GM12878 (cell line): Measurements from ENCODE around the gene GNG13. TPM values are rescaled to one million over a fixed set of nuclear protein-coding genes. Genes with fewer than 3 reads are reported as not detected.

Experiments
- ATAC-seq: fragments of 200-7000 bp; cut with Tn5 transposase; 3 replicates; pipeline ENCODE4 v1.9.1; 2020; ENCODE audit warnings: mild to moderate bottlenecking, moderate library complexity
- BruUV-seq: library from RNA; stranded (reverse); fragments of 400-500 nt; replicated peaks from 2 replicates; lab custom pipeline; 2021; lab: Mats Ljungman, UMichigan
- CTCF ChIA-PET: fragments of 300-600 bp; sonication (Branson Sonifier 250); formaldehyde crosslinking; extraction: SDS; loops from one replicate; lab custom pipeline; 2021; ENCODE audit warnings: inconsistent platforms; lab: Yijun Ruan, JAX
- POLR2A ChIA-PET: fragments of 350-600 bp; formaldehyde crosslinking; extraction: SDS; loops from one replicate; lab custom pipeline; 2021; ENCODE audit warnings: inconsistent platforms; lab: Charles Lee
- RAD21 ChIA-PET: fragments of 300-600 bp; sonication (Branson Sonifier 250); formaldehyde crosslinking; loops from one replicate; lab custom pipeline; 2023; ENCODE audit warnings: antibody characterized with exemption; ENCODE audit not compliant: unreplicated experiment; lab: Charles Lee
- SMC1A ChIA-PET: fragments of 300-600 bp; sonication (Branson Sonifier 250); formaldehyde crosslinking; loops from one replicate; lab custom pipeline; 2023; ENCODE audit not compliant: unreplicated experiment, uncharacterized antibody; lab: Charles Lee
- DNase-seq: peaks from one replicate; pipeline ENCODE4 v3.0.0-alpha.2; 2011; ENCODE audit warnings: low read depth, low spot score
- FAIRE-seq: peaks from 3 replicates; lab custom pipeline; 2011; peaks lifted over from hg19 to GRCh38; lab: Jason Lieb, UNC
- H2AFZ ChIP-seq: 2 replicates; pipeline ENCODE4 v1.6.0; 2011; ENCODE audit warnings: low read depth, low read length, control low read depth; ENCODE audit not compliant: control insufficient read depth
- H3K27ac ChIP-seq: 2 replicates; pipeline ENCODE4 v1.5.1; 2011; ENCODE audit warnings: control low read depth; ENCODE audit not compliant: control insufficient read depth, insufficient read depth
- H3K27me3 ChIP-seq, 2 experiments: replicated peaks in 1 of 2; 2 replicates each; pipeline versions ENCODE4 v1.6.0 to v1.6.1; 2011; ENCODE audit warnings: low read length in 1 of 2; ENCODE audit not compliant: control insufficient read depth in 2 of 2, insufficient read depth in 2 of 2
- H3K36me3 ChIP-seq, 2 experiments: 2 replicates each; pipeline ENCODE4 v1.5.1; 2011; ENCODE audit warnings: low read length in 1 of 2; ENCODE audit not compliant: control insufficient read depth in 2 of 2, insufficient read depth in 2 of 2
- H3K4me1 ChIP-seq: 2 replicates; pipeline ENCODE4 v1.6.1; 2011; ENCODE audit warnings: mild to moderate bottlenecking, low read length, moderate library complexity, mixed read lengths; ENCODE audit not compliant: control insufficient read depth, insufficient read depth
- H3K4me2 ChIP-seq: 2 replicates; pipeline ENCODE4 v1.6.0; 2011; ENCODE audit warnings: control low read depth; ENCODE audit not compliant: control insufficient read depth, insufficient read depth
- H3K4me3 ChIP-seq: fragments of 200-600 bp; sonication (generic); 2 replicates; pipeline ENCODE4 v1.5.1; 2016
- H3K79me2 ChIP-seq: 2 replicates; pipeline ENCODE4 v1.6.0; 2011; ENCODE audit warnings: low read length; ENCODE audit not compliant: control insufficient read depth, insufficient read depth
- H3K9ac ChIP-seq: 2 replicates; pipeline ENCODE4 v1.8.0; 2011; ENCODE audit warnings: low read length, control low read depth, mixed read lengths; ENCODE audit not compliant: control insufficient read depth, insufficient read depth
- H3K9me3 ChIP-seq: replicated peaks from 3 replicates; pipeline ENCODE4 v1.5.1; 2011; ENCODE audit warnings: mild to moderate bottlenecking, low read length; ENCODE audit not compliant: control insufficient read depth, insufficient read depth
- H4K20me1 ChIP-seq: 2 replicates; pipeline ENCODE4 v1.6.0; 2011; ENCODE audit not compliant: control insufficient read depth, insufficient read depth
- ASH2L ChIP-seq: fragments of 300-600, 200-600 bp; sonication (generic); IDR thresholded peaks from 2 replicates; pipeline ENCODE4 v1.6.1; 2017; ENCODE audit warnings: low read depth, mild to moderate bottlenecking, borderline replicate concordance
- CEBPB ChIP-seq, 2 experiments: fragments of 150-350 bp in 1 of 2; IDR thresholded peaks; 2 replicates each; pipeline ENCODE4 v1.6.1; 2012 to 2014; ENCODE audit warnings: low read depth in 2 of 2, low read length in 2 of 2, borderline replicate concordance in 1 of 2, inconsistent platforms in 1 of 2
- CREB1 ChIP-seq: IDR thresholded peaks from 2 replicates; pipeline ENCODE4 v1.6.1; 2012; ENCODE audit warnings: low read depth, mild to moderate bottlenecking, inconsistent platforms
- E2F4 ChIP-seq: IDR thresholded peaks from 2 replicates; pipeline ENCODE4 v1.6.1; 2012; ENCODE audit warnings: low read depth, low read length, improper control_type of control experiment
- EGR1 ChIP-seq, 2 experiments: IDR thresholded peaks; 1 replicate in 1 of 2; 2 replicates in 1 of 2; pipeline ENCODE4 v1.6.1; 2011 to 2012; ENCODE audit warnings: low read depth in 2 of 2, low read length in 2 of 2, borderline replicate concordance in 1 of 2, mild to moderate bottlenecking in 1 of 2, moderate library complexity in 1 of 2
- ESRRA ChIP-seq: IDR thresholded peaks from 2 replicates; pipeline ENCODE4 v1.6.1; 2012; ENCODE audit warnings: mild to moderate bottlenecking, low read length, improper control_type of control experiment
- HSF1 ChIP-seq: fragments of 150-350 bp; IDR thresholded peaks from 2 replicates; pipeline ENCODE4 v1.6.1; 2014; ENCODE audit warnings: mild to moderate bottlenecking, low read depth, low read length
- NR2C1 ChIP-seq: fragments of 450-650 bp; IDR thresholded peaks from 2 replicates; pipeline ENCODE4 v1.6.1; 2017; ENCODE audit warnings: antibody characterized with exemption, mild to moderate bottlenecking, moderate library complexity
- NR2F1 ChIP-seq: fragments of 450-650 bp; conservative IDR thresholded peaks from 2 replicates; pipeline ENCODE4 v1.6.1; 2017; ENCODE audit warnings: mild to moderate bottlenecking
- POLR2AphosphoS5 ChIP-seq: IDR thresholded peaks from 2 replicates; pipeline ENCODE4 v1.6.1; 2011; ENCODE audit warnings: mild to moderate bottlenecking, low read length, inconsistent platforms
- RCOR1 ChIP-seq: conservative IDR thresholded peaks from 2 replicates; pipeline ENCODE4 v1.6.1; 2012; ENCODE audit warnings: low read depth, low read length, improper control_type of control experiment
- REST ChIP-seq: IDR thresholded peaks from 2 replicates; pipeline ENCODE4 v1.6.1; 2012; ENCODE audit warnings: mild to moderate bottlenecking, low read depth, low read length
- ZBTB33 ChIP-seq: fragments of 450-650 bp; IDR thresholded peaks from 2 replicates; pipeline ENCODE4 v1.6.1; 2017; ENCODE audit warnings: mild to moderate bottlenecking
- WGBS: methylation state at CpG from one replicate; pipeline ENCODE4 v1.1.6; 2016; ENCODE audit warnings: low lambda C conversion rate; ENCODE audit not compliant: insufficient replicate concordance, insufficient coverage; ENCODE audit errors: missing lambda C conversion rate; 5-methylcytosine and 5-hydroxymethylcytosine counted together
- in situ Hi-C: fragments of 300-500 bp; cut with MboI; formaldehyde crosslinking; loops from 9 replicates; pipeline ENCODE4 v1.14.3; 2018; ENCODE audit warnings: mixed read lengths
- intact Hi-C: fragments of 100-400 bp; cut with micrococcal nuclease; formaldehyde crosslinking; loops from one replicate; pipeline ENCODE4 v1.14.2; 2022; ENCODE audit not compliant: unreplicated experiment
- polyA plus RNA-seq, 11 experiments: library from polyadenylated mRNA; depleted of rRNA in 4 of 11; unstranded in 6 of 11; stranded (reverse) in 5 of 11; fragments of >200 nt; fragmentation: Nextera tagmentation in 4 of 11; fragmentation: Illumina TruSeq in 1 of 11; extraction: Ambion mirVana in 4 of 11; extraction: Trizol in 1 of 11; gene quantifications; 1 replicate in 1 of 11; 2 replicates in 10 of 11; pipeline versions ENCODE4 v1.2.1 to v1.2.3, GENCODE V29; 2011 to 2016; ENCODE audit warnings: inconsistent platforms in 2 of 11, missing spikeins in 2 of 11, low read depth in 1 of 11
- total RNA-seq, 4 experiments: library from RNA; depleted of rRNA in 3 of 4; stranded (reverse); fragments of >200 nt in 3 of 4; fragmentation: Illumina TruSeq in 1 of 4; extraction: Trizol in 1 of 4; gene quantifications; 2 replicates each; pipeline versions ENCODE4 v1.2.1 to v1.2.3, GENCODE V29; 2013 to 2021

GNG13 gene
- total and polyA plus RNA-seq, 10 of the 15 experiments (the other 5 are each of a cell fraction or from before 2014, with no cell fraction given) = not detected

- ATAC-seq (no peak), DNase-seq (no peak), FAIRE-seq (no peak)
- Histone ChIP-seq H3K9me3 (no peaks in the 10 kb centered on the region), H3K79me2 (no peaks in the 10 kb centered on the region), H3K9ac (no peak overlapping the region), H2AFZ (no peak overlapping the region), H4K20me1 (no peaks in the 10 kb centered on the region), H3K4me1 (no peaks in the 10 kb centered on the region), H3K4me2 (no peak overlapping the region), H3K4me3 (no peak overlapping the region), H3K27me3 (peaks cover 0 to 2% of the 10 kb centered on the region in 2 experiments; a peak in 3 of 4 replicates), H3K27ac (no peak overlapping the region), H3K36me3 (peaks cover 0 to 6% of the 10 kb centered on the region in 2 experiments; a peak in 2 of 4 replicates)
- no TSS peak for BruUV-seq
- in situ Hi-C loops (no loop called here), intact Hi-C loops (no loop called here)
- 97% methylated on average over 35 of the region's 38 CpGs for WGBS
- ChIA-PET RAD21 (no interaction called here), POLR2A (no interaction called here), CTCF (no interaction called here), SMC1A (no interaction called here)
- no peak for TF ChIP-seq NR2F1
- TF ChIP-seq CREB1 = no peak
- TF ChIP-seq POLR2AphosphoS5 = no peak
- TF ChIP-seq HSF1 = no peak
- no peak for TF ChIP-seq NR2C1
- TF ChIP-seq CEBPB (IDR thresholded peaks at IDR 0.05; ENCODE audit: borderline replicate concordance in 1 of 2, low read depth in 2 of 2, low read length in 2 of 2) = no peak
- no peak for TF ChIP-seq ASH2L
- TF ChIP-seq RCOR1 = no peak
- TF ChIP-seq REST = no peak
- no peak for TF ChIP-seq EGR1 (IDR thresholded peaks at IDR 0.05; ENCODE audit: borderline replicate concordance in 1 of 2, low read depth in 2 of 2, low read length in 2 of 2)
- TF ChIP-seq ZBTB33 = no peak
- TF ChIP-seq E2F4 = no peak
- TF ChIP-seq ESRRA = no peak
These were observed 4.0 kb downstream of the GNG13 start for GRCh38 chr16:796296-797119.
